ENCODE results near the gene OR10C1. TPM values are rescaled to one million over a fixed set of nuclear protein-coding genes. Genes with fewer than 3 reads are reported as not detected.

OR10C1 gene
- total RNA-seq, 1 donor from 2014 or later, result not detected

DNA sequence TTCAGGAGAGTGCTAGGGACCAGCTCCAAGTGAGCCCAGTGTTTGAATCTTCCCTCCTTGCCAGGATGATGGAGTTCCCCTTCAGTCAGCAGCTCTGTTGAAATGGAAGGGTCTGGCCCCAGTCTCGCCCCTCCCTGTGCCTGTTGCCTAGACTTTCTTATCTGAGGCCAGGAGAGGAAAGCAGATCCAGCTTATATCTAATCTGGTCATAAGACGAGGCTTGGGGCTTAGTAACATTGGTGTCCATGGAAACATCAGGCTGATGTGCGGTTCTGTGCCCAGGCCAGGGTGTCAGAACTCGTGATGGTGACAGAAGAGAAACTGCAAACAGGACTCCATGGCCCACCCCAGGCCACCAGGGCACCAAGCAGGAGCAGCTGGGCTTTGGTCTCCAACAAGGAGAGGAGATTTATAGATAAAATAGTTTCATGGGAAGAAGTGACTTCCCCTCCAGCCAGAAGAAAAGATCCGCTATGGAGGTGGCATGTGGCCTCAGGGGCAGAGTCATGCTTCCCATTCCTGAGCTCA lies 38.9 kb downstream of the OR10C1 start:
- DNase-seq (ENCODE audit: low read depth in 2 of 2), result no peak

DNA sequence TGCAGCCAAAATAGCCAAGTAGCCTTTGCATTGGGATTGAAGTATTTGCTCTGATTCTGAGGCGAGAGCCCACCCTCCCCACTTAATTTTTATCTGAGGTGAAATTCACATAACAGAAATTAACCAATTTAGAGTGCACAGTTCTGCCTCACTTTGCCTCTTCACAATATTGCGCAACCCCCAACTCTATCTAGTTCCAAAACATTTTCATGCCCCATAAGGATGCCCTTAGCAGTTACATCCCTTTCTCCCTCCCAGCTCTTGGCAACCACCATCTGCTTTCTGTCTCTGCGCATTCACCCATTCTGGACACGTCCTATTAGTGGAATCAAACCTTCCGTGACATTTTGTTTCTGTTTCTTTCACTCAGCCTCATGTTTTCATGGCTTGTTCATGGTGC lies 39.6 kb downstream of the OR10C1 start:
- DNase-seq (ENCODE audit: low read depth in 2 of 2), result no peak

DNA sequence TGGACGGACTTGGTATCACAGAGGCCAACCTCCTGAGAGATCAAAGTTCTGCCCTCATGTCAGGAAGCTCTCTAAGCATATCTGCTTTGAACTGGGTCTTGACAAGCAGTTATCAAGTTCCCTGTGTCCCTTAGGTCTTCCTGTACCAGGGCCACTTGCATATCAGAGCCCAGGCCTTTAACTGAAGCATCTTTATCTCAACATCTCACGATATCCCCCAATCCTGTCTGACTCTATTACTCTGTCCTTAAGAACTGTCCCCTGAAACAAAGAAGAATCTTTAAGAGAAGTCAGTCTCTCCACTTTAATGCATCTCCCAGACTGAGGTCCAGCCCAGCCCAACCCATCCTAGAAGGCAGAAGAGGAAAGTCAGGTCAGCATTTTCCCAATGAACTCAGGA lies 40.5 kb downstream of the OR10C1 start:
- DNase-seq (ENCODE audit: low read depth in 2 of 2), result no peak

DNA sequence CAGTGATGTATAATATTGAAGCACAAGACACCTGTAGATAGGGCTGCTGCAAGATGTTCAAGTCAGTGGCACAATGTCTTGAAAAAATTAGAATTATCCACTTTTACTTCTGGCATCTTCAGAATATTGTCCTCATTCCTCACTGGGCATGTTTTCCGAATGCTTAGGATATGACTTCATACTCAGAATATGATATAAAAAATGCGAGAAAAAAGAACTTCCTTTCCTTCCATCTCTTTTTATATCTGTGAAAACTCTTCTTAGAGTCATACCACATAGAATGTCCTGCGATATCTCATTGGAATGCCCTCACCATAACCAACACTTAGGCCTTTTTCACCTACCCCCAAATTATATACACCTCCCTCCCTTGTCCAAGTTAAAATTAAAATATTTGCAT lies 44.1 kb downstream of the OR10C1 start:
- DNase-seq (ENCODE audit: low read depth in 2 of 2), result peak in 1 of 2 donors; percentile 68

DNA sequence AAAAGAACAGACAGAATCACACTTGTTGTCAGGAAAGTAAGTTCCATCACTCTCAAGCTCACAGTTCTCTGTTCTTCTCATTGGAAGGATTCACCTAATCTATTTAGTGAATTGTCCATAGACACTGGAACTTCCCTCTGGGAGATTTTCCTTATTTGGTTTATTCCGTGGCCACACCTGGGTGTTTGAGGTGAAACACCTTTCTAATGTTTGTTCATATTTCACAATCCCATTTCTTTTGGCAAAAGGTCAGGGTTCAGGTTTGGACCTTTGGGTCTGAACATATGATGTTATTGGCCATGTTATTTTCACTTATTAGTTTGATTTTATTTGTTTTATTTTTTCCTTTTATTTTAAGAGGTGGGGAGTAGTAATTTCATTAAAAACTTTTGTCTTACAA lies 44.6 kb downstream of the OR10C1 start:
- no peak for DNase-seq (ENCODE audit: low read depth in 2 of 2)

DNA sequence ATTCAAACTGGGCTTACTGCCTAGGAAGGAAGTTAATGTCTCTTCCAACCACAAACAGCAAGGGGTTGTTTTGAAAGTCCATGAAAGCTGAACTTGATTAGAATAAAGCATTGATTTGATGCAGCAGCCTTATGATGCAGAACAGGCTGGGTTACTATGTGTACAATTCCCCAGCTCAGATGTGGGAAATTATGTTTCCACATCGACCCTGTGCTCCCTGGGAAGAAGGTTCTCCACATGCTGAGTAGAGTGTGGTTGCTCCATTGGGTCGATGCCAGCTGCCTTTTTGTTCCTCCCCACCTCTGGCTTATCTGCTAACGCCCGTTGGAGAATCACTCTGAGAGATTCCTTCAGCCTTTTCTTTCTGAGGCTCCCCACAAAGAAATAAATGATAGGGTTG lies 47.5 kb downstream of the OR10C1 start:
- DNase-seq (ENCODE audit: low read depth in 2 of 2), result peak; percentile 3 to 47

DNA sequence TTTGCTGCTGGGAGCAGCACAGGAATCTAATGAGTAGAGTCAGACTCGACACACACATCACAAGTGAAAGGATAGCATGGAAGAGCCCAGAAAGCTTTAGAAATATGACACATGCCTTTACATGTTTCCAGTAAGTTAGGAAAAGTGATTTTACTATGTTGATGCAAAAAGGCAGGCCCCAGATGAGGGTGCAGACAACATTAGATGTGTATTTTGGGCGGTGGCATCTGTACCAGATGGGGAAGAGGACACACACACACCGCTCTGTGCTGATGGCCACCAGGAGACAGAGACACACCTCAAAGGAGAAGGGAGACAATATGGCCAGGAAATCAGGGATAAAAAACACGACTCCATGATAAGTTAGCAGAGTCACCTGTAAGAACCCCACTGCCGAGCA lies 48.0 kb downstream of the OR10C1 start:
- DNase-seq (ENCODE audit: low read depth in 2 of 2), result no peak

DNA sequence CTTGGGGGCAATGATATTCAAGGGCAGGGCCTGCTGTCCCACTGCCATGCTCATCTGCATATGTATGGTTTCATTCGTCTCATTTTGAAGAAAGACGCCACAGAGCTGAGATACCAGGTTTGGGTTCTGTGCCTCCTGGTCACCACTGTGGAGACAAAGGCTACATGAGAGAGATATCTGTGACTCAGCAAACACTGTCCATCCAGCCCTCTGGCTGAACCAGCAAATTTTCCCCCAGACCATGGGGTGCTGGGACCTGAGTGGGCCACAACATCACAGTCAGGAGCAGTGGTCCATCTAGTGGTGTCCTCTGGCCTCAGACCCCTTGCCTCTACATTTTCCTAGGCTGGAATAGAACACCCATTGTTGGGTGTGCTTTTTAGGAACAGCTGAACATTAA lies 48.6 kb downstream of the OR10C1 start, which contains the start of gene MAS1L:
Gene MAS1L, minus strand, starts transcription at position 297 of the 400 bp plus-strand sequence. Its CDS starts 54 bp downstream, at position 243.
- DNase-seq (ENCODE audit: low read depth in 2 of 2), result no peak

DNA sequence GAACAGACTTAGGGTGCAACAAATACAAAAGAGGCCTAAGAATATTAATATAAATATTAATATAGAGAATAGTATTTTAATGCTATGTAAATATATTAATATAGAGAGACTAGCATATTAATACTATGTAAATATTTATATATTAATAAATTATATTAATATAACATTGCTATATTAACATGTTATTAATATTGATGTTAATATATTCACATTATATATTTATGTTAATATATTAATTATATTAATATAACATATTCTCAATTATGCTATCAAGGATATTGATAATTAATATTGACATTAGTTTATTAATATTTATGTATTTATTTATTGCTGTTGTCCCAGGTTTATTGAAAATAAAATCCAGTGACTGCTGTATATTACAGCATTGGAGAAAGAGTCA lies 49.8 kb downstream of the OR10C1 start:
- DNase-seq (ENCODE audit: low read depth in 2 of 2), result no peak

DNA sequence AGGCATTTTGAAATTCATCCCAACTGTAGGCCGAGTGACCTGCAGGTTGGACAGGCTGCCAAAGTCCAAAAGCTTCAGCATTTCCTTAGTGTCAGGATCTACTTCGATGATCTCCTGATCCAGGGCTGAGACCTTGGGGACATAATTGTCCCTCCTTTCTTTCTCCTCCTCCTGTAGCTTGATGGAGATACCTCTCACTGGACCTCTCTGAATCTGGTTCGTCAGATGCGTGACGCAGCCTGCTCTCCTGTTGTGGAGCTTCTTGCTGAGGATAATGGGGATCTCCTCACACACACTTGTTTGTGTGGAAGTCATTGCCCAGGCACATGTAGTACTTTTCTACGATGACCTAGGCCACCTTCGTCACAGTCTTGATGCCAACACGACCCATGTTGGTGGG lies 50.2 kb downstream of the OR10C1 start:
- DNase-seq (ENCODE audit: low read depth in 2 of 2), result no peak

DNA sequence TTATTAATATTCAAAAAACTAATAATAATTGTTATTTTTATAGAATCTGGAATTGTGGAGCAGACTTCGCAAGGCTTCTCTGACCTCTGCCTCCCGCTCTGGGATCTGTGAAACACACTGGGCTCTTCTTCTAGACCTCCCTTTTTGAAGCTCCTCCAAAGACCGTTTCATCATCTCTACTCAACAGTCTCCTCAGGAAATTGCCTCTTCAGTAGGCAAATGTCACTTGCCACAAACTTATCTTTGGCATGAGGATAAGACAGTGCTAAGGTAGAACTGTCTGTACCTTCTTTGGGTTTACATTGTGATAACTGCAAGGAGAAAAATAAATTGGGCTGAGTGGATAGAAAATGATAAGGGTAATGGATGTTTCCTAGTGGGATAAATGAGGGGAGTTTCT lies 50.9 kb downstream of the OR10C1 start:
- DNase-seq (ENCODE audit: low read depth in 2 of 2), result no peak

DNA sequence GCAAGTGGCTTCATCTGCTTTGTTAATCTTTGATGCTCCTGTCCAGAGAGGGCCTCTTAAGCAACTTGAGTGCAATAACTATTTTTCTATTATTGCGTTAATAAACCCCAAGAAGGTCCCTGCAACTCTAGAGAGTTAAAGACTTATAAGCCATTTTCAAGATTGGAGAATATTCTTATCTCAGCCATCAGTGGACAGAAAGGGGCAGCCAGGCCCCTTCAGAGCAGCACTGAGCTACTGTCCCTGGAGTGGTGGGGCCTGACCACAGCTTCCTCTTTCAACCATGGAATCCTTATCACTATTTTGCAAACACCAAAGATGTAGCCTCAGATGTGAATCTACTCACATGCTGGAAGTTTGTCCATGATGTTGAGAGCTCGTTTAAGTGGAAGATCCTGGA lies 51.4 kb downstream of the OR10C1 start:
- DNase-seq (ENCODE audit: low read depth in 2 of 2), result no peak

Other genes with a start within 250 kb of the OR10C1 start
- not detected in 2 replicates for gene OR14J1, start 137.6 kb upstream of the OR10C1 start, total RNA-seq
- not detected in 2 replicates for gene OR5V1, start 70.4 kb upstream of the OR10C1 start, total RNA-seq
- gene OR12D3, start 64.0 kb upstream of the OR10C1 start, total RNA-seq, result not detected in 2 replicates
- not detected in 2 replicates for gene OR12D2, start 43.7 kb upstream of the OR10C1 start, total RNA-seq
- not detected in 2 replicates for gene OR12D1, start 24.4 kb upstream of the OR10C1 start, total RNA-seq
- not detected in 2 replicates for gene OR11A1, start 17.8 kb downstream of the OR10C1 start, total RNA-seq
- gene OR2H1, start 17.8 kb downstream of the OR10C1 start, total RNA-seq, result not detected in 2 replicates
- not detected in 2 replicates for gene MAS1L, start 48.6 kb downstream of the OR10C1 start, total RNA-seq
- 29.2 and 39.0 TPM in 2 replicates for gene UBD, start 120.4 kb downstream of the OR10C1 start, total RNA-seq
- gene OR2H2, start 145.8 kb downstream of the OR10C1 start, total RNA-seq, result not detected in 2 replicates
- gene GABBR1, start 193.9 kb downstream of the OR10C1 start, total RNA-seq, result 1.7 and 4.0 TPM in 2 replicates
- not detected in 2 replicates for gene MOG, start 217.8 kb downstream of the OR10C1 start, total RNA-seq
- 1.4 TPM in 1 of 2 replicates, not detected in the other for gene ZFP57, start 241.8 kb downstream of the OR10C1 start, total RNA-seq

All from lung microvascular endothelial cell (primary cell).